SK-N-SH treated with all-trans-retinoic acid at 6 μM for 48 hours (cell line): ENCODE results near the gene SAMD8.

ENCODE experiments used
- ATAC-seq: fragments of 200-7000 bp; cut with Tn5 transposase; 3 replicates; pipeline ENCODE4 v1.9.1; 2020; ENCODE audit warnings: mild to moderate bottlenecking, moderate library complexity
- ARNTL ChIP-seq: fragments of 450-650 bp; formaldehyde crosslinking; IDR thresholded peaks from 2 replicates; pipeline ENCODE4 v1.5.0; 2020; ENCODE audit warnings: low read depth, mild to moderate bottlenecking, moderate library complexity, borderline replicate concordance
- BACH2 ChIP-seq: fragments of 250-450 bp; sonication (Bioruptor Pico); IDR thresholded peaks from 2 replicates; pipeline ENCODE4 v1.9.0; 2021; ENCODE audit warnings: mild to moderate bottlenecking, borderline replicate concordance
- CSDC2 ChIP-seq: fragments of 250-450 bp; sonication (Bioruptor Pico); IDR thresholded peaks from 2 replicates; pipeline ENCODE4 v1.5.0; 2020; ENCODE audit warnings: mild to moderate bottlenecking, moderate library complexity
- CSRNP3 ChIP-seq: fragments of 250-450 bp; sonication (Bioruptor Pico); IDR thresholded peaks from 2 replicates; pipeline ENCODE4 v1.5.1; 2021; ENCODE audit warnings: mild to moderate bottlenecking, moderate library complexity
- ESRRG ChIP-seq: fragments of 250-450 bp; sonication (Bioruptor Pico); IDR thresholded peaks from 2 replicates; pipeline ENCODE4 v1.6.1; 2021; ENCODE audit warnings: mild to moderate bottlenecking
- GLIS3 ChIP-seq: fragments of 250-450 bp; sonication (Bioruptor Pico); IDR thresholded peaks from 2 replicates; pipeline ENCODE4 v1.5.0; 2020; ENCODE audit warnings: mild to moderate bottlenecking, moderate library complexity
- ISL1 ChIP-seq: fragments of 250-450 bp; sonication (Bioruptor Pico); IDR thresholded peaks from 2 replicates; pipeline ENCODE4 v2.1.2; 2022; ENCODE audit warnings: mild to moderate bottlenecking, moderate library complexity
- OSR1 ChIP-seq: fragments of 250-450 bp; sonication (Bioruptor Pico); IDR thresholded peaks from 2 replicates; pipeline ENCODE4 v1.8.0; 2022; ENCODE audit warnings: moderate library complexity, mild to moderate bottlenecking, inconsistent platforms
- PATZ1 ChIP-seq: fragments of 250-450 bp; sonication (Bioruptor Pico); IDR thresholded peaks from 2 replicates; pipeline ENCODE4 v1.8.0; 2020; ENCODE audit warnings: mild to moderate bottlenecking, moderate library complexity, borderline replicate concordance
- POU6F1 ChIP-seq: fragments of 250-450 bp; sonication (Bioruptor Pico); IDR thresholded peaks from 2 replicates; pipeline ENCODE4 v1.8.0; 2021; ENCODE audit warnings: low read depth, mild to moderate bottlenecking, moderate library complexity, borderline replicate concordance
- PPARA ChIP-seq: fragments of 250-450 bp; sonication (Bioruptor Pico); IDR thresholded peaks from 2 replicates; pipeline ENCODE4 v1.5.0; 2020; ENCODE audit warnings: mild to moderate bottlenecking, borderline replicate concordance
- RARB ChIP-seq: fragments of 250-450 bp; sonication (Bioruptor Pico); IDR thresholded peaks from 2 replicates; pipeline ENCODE4 v1.8.0; 2021; ENCODE audit warnings: mild to moderate bottlenecking, moderate library complexity
- SNAI2 ChIP-seq: fragments of 250-450 bp; sonication (Bioruptor Pico); IDR thresholded peaks from 2 replicates; pipeline ENCODE4 v1.5.0; 2020; ENCODE audit warnings: mild to moderate bottlenecking, moderate library complexity
- TCF4 ChIP-seq: fragments of 250-450 bp; sonication (Bioruptor Pico); IDR thresholded peaks from 2 replicates; pipeline ENCODE4 v1.8.0; 2021; ENCODE audit warnings: mild to moderate bottlenecking, moderate library complexity, borderline replicate concordance
- TOX ChIP-seq: fragments of 250-450 bp; sonication (Bioruptor Pico); IDR thresholded peaks from 2 replicates; pipeline ENCODE4 v1.8.0; 2021; ENCODE audit warnings: mild to moderate bottlenecking, moderate library complexity, borderline replicate concordance
- TSHZ2 ChIP-seq: fragments of 250-450 bp; sonication (Bioruptor Pico); IDR thresholded peaks from 2 replicates; pipeline ENCODE4 v1.5.0; 2020; ENCODE audit warnings: mild to moderate bottlenecking, moderate library complexity
- ZC3H10 ChIP-seq: fragments of 250-450 bp; sonication (Bioruptor Pico); IDR thresholded peaks from 2 replicates; pipeline ENCODE4 v1.5.1; 2021; ENCODE audit warnings: mild to moderate bottlenecking, moderate library complexity
- ZFP3 ChIP-seq: fragments of 250-450 bp; sonication (Bioruptor Pico); IDR thresholded peaks from 2 replicates; pipeline ENCODE4 v1.5.0; 2020; ENCODE audit warnings: mild to moderate bottlenecking, moderate library complexity
- ZNF565 ChIP-seq: fragments of 450-650 bp; formaldehyde crosslinking; conservative IDR thresholded peaks from 2 replicates; pipeline ENCODE4 v1.5.0; 2020; ENCODE audit warnings: low read depth, mild to moderate bottlenecking, moderate library complexity
- ZNF70 ChIP-seq: fragments of 450-650 bp; formaldehyde crosslinking; IDR thresholded peaks from 2 replicates; pipeline ENCODE4 v1.5.0; 2020; ENCODE audit warnings: mild to moderate bottlenecking, moderate library complexity
- ZNF8 ChIP-seq: fragments of 450-650 bp; formaldehyde crosslinking; IDR thresholded peaks from 2 replicates; pipeline ENCODE4 v1.5.0; 2020; ENCODE audit warnings: mild to moderate bottlenecking, moderate library complexity

SAMD8 gene

GRCh38 chr10:75228278-75228677 is 116.8 kb downstream of the SAMD8 start:
- no peak for ATAC-seq
- no peak for TF ChIP-seq CSDC2 (CRISPR knock-in tag)
- TF ChIP-seq ZNF8 (CRISPR knock-in tag), result no peak
- TF ChIP-seq SNAI2, result no peak
- TF ChIP-seq CSRNP3 (CRISPR knock-in tag), result no peak
- no peak for TF ChIP-seq ESRRG (CRISPR knock-in tag)
- no peak for TF ChIP-seq TOX (CRISPR knock-in tag)
- no peak for TF ChIP-seq RARB (CRISPR knock-in tag)
- no peak for TF ChIP-seq TSHZ2 (CRISPR knock-in tag)
- no peak for TF ChIP-seq PATZ1
- TF ChIP-seq ZNF70 (CRISPR knock-in tag), result no peak
- TF ChIP-seq TCF4 (CRISPR knock-in tag), result no peak
- TF ChIP-seq ARNTL (CRISPR knock-in tag), result no peak

GRCh38 chr10:75228834-75229233 is 117.4 kb downstream of the SAMD8 start:
- TF ChIP-seq ZC3H10 (CRISPR knock-in tag) (no peak), ZFP3 (CRISPR knock-in tag) (no peak), PPARA (CRISPR knock-in tag) (no peak), POU6F1 (CRISPR knock-in tag) (no peak), OSR1 (no peak)
- no peak for ATAC-seq

- TF ChIP-seq ZNF565 (CRISPR knock-in tag) (no peak), ISL1 (CRISPR knock-in tag) (no peak), ZC3H10 (CRISPR knock-in tag) (no peak), TSHZ2 (CRISPR knock-in tag) (no peak), BACH2 (no peak), ZNF70 (CRISPR knock-in tag) (no peak), GLIS3 (CRISPR knock-in tag) (no peak)
- ATAC-seq, result no peak
Measured at GRCh38 chr10:75229971-75230370, 118.5 kb downstream of the SAMD8 start.
